Superior temporal gyrus (tissue), 1 donor: ENCODE data around the gene PDHX.
"Not testable (repeated sequence)": the region's sequence is repeated elsewhere in the genome, so short reads cannot be mapped to it uniquely, and the experiment has no call there.

Source experiments
- DNase-seq: peaks from one replicate; pipeline ENCODE4 v3.0.0-alpha.2; 2016; ENCODE audit errors: extremely low spot score

The PDHX gene

DNA sequence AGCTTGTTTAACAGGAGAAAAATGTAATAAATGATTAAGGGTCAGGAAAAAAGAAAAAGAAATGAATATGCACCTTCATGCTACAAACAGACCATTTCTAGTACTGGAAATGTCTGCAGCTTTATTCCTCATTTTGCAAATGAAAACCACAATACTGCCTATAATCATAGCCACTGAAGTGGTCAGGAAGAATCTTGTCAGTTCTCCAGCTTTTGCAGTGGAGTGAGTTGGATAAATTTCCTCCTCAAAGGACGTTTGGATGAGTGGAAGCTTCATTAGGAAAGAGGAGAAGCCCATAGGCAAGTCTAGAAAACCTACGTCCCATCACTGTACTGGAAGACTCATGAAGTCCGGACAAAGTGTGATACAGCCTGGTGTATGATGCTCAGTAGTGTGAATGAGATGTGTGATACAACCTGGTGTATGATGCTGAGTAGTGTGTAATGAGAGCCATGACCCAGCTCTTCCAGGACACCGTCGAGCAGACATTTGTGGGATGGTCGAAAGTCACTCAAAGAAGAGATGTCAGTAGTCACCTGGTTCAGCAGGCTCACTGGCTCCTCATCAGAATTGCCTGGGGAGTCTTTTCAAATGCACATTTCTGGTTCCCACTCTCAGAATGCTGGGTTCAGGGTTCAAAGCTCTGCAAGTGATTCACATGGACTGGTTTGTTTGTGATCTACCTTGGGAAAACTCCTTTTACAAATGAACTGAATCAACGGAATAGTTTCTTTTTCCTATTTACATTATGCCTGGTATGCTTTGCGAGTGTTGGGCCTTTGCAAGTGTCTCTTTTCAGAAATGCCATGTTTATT is 101.3 kb downstream of the PDHX start:
- no peak for DNase-seq

DNA sequence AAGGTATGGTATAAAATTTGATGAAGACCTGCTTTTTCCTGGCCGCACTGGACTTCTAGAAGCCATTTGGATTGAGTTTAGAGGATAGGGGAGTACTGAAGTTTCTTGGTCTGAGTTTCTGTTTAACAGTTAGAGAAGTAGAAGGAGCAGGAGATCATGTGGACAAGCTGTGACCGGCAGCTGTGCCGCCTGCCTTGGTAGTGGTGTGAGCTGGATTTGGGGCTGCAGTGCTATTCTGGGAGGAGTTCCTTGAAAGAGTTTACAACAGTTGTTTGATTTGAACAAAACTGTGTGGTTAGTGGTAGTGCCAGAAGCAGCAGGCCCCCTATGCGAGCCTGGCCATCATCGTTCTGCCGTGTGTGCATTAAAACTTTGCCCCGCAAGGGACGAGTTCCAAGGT is 105.2 kb downstream of the PDHX start:
- no peak for DNase-seq

DNA sequence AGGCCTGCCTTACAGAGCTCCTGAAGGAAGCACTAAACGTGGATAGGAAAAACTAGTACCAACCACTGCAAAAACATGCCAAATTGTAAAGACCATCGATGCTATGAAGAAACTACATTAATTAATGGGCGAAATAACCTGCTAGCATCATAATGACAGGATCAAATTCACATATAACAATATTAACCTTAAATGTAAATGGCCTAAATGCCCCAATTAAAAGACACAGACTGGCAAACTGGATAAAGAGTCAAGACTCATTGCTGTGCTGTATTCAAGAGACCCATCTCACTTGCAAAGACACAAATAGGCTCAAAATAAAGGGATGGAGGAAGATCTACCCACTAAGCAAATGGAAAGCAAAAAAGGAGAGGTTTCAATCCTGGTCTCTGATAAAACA is 107.5 kb downstream of the PDHX start:
- not testable (repeated sequence) for DNase-seq

DNA sequence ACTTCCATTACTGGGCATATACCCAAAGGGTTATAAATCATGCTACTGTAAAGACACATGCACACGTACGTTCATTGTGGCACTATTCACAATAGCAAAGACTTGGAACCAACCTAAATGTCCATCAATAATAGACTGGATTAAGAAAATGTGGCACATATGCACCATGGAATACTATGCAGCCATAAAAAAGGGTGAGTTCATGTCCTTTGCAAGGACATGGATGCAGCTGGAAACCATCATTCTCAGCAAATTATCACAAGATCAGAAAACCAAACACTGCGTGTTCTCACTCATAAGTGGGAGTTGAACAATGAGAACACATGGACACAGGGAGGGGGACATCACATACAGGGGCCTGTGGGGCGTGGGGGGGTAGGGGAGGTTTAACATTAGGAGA is 111.6 kb downstream of the PDHX start:
- not testable (repeated sequence) for DNase-seq

DNA sequence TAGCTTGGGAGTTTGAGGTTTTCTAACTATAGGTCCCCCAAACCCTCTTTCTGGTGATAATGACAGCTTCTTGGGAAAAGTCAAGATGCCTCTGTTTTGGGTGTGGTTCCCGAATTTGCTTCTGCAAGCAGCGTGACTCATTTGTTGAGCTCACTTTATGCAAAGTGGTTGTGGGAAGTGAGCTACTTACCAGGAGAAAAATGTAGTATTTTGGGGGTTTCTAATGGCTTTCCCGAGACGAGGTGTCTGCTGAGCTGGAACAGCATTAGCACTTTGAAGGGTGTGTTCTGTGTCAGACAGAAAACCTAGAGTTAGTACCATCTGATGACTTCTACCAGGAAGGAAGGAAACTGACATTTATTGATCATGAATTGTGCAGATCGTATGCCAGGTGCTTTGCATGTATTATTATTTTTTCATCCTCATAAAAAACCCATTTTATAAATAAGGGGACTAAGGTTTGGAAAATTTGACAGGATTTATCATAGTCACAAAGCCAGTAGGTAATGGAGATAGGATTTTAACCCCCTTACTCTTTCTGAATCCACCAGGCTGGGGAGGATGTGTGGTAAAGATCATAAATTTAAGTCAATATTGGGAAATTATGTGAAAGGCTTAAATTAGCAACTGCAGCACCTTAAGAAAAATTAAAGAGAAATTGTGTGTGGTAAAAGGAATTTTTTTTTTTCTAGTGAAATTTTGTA is 113.7 kb downstream of the PDHX start:
- no peak for DNase-seq

DNA sequence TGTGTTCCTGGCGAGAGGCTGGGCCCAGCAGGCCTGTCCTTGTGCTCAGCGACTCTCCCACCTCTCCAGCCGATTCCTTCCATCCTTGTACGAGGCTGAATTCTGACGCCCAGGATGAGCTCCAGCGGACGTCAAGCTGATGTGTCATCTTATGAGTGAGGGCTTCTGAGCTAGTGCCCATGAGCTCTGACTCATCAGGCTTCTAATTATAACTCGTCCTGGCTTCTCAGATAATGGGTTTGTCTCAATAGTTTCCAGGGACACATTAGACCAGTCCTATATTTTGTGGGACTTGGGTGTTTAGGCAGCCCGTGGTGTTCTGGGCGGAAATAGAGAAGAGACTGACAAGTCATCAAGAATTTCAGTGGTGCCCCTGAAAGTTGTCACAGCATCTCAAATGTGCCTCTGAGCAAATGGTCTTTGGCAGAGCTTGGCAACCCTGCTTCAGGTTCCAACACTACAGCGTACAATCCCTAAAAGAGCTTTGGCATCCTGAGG is 114.3 kb downstream of the PDHX start:
- no peak for DNase-seq

DNA sequence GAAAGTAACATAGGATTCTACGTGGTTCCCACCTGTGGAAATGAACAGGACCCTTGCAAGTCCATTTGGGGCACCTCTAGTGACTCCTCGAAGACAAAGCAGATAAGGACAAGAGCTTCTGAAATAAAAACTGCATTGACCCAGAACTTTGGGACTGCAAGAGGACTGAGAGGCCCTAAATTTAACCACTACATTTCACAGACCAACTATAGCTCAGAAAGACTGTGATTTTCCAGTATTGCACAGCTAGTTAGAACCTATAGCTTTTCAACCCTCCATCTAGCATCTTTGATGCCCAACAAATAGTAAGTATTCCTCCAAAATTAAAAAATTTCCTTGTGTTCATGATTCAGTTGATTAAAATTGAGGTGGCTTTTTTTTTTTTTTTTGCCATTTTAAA is 114.9 kb downstream of the PDHX start:
- no peak for DNase-seq

DNA sequence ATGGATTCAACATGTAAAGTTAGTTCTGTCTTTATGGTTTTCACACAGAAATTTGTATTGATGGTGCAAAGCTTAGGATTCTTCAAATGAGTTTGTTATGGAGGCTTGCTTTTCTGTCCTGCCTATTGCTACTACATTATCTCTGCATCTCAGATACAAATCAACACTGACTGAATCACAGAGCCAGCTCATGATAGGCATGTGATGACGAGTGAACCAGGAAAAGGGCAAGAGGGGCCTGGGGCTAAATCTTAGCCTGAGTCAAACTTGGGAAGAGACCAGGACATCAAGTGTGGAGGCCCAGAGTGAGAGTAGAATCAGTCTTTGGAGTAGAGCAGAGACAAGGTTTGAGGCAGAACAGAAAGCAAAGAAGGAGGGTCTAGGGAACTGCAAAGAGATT is 115.4 kb downstream of the PDHX start:
- DNase-seq: no peak

DNA sequence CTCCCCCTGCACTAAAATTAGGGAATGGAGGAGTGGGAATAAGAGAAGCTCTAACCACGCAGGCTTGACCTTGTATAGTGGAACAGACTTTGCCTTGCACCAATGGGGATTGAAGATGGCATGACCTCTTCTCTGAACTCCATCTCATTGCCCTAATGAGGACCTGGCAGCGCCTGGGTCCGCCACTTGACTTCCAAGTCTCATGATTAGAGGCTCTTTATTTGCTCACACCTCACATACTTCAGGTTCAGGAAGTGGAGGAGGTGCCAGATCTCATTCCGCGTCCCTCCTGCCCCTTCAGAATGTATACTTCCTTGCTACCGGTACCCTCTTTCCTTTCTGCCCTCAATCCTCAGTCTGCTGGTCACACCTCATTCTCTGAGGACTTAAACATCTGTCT is 116.6 kb downstream of the PDHX start:
- DNase-seq: no peak

GRCh38 chr11:35034401-35034800 is 118.0 kb downstream of the PDHX start:
- no peak for DNase-seq

DNA sequence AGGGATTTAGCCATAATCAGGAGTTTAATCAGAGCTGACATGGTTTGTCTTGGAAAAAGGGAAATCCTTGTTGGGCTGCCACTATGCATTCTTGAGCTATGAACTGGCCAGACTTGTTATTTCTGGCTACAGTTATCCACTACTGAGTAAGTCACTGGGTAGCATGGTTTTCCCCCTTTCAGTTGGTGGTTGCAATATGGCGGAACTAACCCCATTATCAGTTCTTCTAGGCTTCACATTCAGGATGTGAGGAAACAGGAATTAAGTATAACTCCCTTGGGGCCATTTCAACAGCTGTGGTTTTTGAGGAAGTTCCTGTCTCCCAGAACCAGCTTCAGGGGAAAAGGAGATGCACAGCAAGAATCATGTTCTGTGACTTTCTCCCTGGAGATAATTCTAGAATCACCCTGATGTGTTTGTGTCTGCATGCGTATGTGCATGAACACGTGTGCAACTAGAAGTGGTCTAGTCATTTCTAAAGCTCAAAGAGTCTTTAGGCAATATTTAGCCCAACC is 119.5 kb downstream of the PDHX start:
- no peak for DNase-seq

GRCh38 chr11:35036639-35037038 is 120.2 kb downstream of the PDHX start:
- no peak for DNase-seq

GRCh38 chr11:35038211-35038928 is 122.0 kb downstream of the PDHX start:
- DNase-seq: no peak

- no peak for DNase-seq
Observed at GRCh38 chr11:35039076-35039475, 122.7 kb downstream of the PDHX start.

- DNase-seq: no peak
Observed at GRCh38 chr11:35040221-35040942, 124.0 kb downstream of the PDHX start.

DNA sequence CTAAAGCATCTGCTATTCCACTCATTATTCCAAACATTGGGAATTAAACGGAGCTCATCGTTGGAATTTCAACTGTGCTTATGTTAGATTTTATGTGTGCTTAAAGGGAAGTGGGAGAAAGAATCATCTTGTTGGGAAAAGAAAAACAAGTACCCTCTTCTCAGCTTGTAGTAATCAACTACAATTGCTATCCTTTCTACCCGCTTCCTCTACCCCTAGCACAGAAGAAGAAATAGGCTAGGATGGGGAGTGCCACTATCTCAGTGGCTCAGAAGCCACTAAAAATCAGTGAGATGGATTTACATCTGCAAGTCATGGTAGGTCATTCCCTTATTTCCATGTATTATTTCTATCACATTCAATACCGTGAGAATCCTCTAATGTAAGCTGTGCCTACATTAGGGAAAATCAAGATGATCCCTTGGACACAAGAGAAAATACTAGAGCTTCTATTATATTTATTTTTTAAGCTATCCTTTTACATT is 124.7 kb downstream of the PDHX start:
- DNase-seq: no peak

- no peak for DNase-seq
Observed at GRCh38 chr11:35042224-35042623, 125.8 kb downstream of the PDHX start.

DNA sequence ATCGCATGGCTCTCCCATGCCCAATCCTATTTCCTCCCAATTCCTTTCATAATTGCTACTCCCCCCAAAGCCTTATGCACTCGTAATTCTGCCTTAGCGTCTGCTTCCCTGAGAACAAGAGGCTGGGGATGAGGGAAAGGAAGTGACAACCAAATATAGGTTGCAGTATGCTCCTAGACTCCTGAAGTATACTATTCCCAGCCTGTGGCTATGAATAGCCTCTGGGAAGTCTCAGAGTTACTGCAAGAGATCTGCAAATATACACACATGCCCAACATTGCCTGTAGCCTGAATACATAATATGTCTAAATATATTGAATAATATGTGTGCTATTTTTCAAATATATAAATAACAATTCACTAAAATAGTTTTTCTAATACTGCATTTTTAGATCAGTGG is 126.5 kb downstream of the PDHX start:
- peak; percentile 30 for DNase-seq

GRCh38 chr11:35043936-35044335 is 127.5 kb downstream of the PDHX start:
- DNase-seq: peak; percentile 68

GRCh38 chr11:35045236-35045820 is 128.9 kb downstream of the PDHX start:
- DNase-seq: no peak
